ENCODE data around the gene SERPINA5. TPM values are rescaled to one million over a fixed set of nuclear protein-coding genes. Genes with fewer than 3 reads are reported as not detected.
A peak's percentile ranks its signal among the peaks of the same experiment; 100 is the strongest.

Gene SERPINA5
- total and polyA plus RNA-seq, 2 of the 13 experiments (the other 11 are each of a cell fraction or from before 2014, with no cell fraction given), result 449 to 498 TPM

GRCh38 chr14:94581127-94581999 lies at the start of gene SERPINA5 (continued):
- TF ChIP-seq PAWR (CRISPR knock-in tag; IDR thresholded peaks at IDR 0.05; ENCODE audit: borderline replicate concordance) (no peak), ZNF850 (CRISPR knock-in tag; conservative IDR thresholded peaks at IDR 0.05) (no peak), UBTF (CRISPR knock-in tag; IDR thresholded peaks at IDR 0.05) (no peak; the same call in 1 of the 2 replicates), EEA1 (CRISPR knock-in tag; IDR thresholded peaks at IDR 0.05; ENCODE audit: borderline replicate concordance) (no peak), HNF1B (CRISPR knock-in tag; IDR thresholded peaks at IDR 0.05) (no peak; the same call in none of the 2 replicates), ZNF468 (CRISPR knock-in tag; IDR thresholded peaks at IDR 0.05) (no peak), ZNF644 (CRISPR knock-in tag; IDR thresholded peaks at IDR 0.05; ENCODE audit: low read depth) (no peak), RBM39 (IDR thresholded peaks at IDR 0.05; ENCODE audit: low read depth, low read length, poor library complexity, severe bottlenecking) (no peak), ZBTB14 (CRISPR knock-in tag; IDR thresholded peaks at IDR 0.05) (no peak), ZNF274 (CRISPR knock-in tag; IDR thresholded peaks at IDR 0.05) (peak; percentile 90; the same call in 1 of the 2 replicates), KLF16 (CRISPR knock-in tag; IDR thresholded peaks at IDR 0.05) (peak in 1 of 2 experiments; percentile 26; a peak in 1 of 4 replicates), FOXC1 (CRISPR knock-in tag; IDR thresholded peaks at IDR 0.05; ENCODE audit: borderline replicate concordance) (no peak), TEAD3 (CRISPR knock-in tag; optimal IDR thresholded peaks at IDR 0.05; ENCODE audit: borderline replicate concordance) (peak; percentile 67), CAMTA2 (CRISPR knock-in tag; IDR thresholded peaks at IDR 0.05; ENCODE audit: borderline replicate concordance) (no peak), IRX3 (CRISPR knock-in tag; IDR thresholded peaks at IDR 0.05; ENCODE audit: borderline replicate concordance, low read depth) (peak; percentile 52; the same call in 1 of the 2 replicates), ZEB1 (IDR thresholded peaks at IDR 0.05; ENCODE audit: insufficient replicate concordance, low read depth) (peak; percentile 33), DPF2 (CRISPR knock-in tag; IDR thresholded peaks at IDR 0.05; ENCODE audit: borderline replicate concordance, low read depth) (no peak), SMAD3 (CRISPR knock-in tag; IDR thresholded peaks at IDR 0.05) (no peak), ATAD3A (CRISPR knock-in tag; IDR thresholded peaks at IDR 0.05) (no peak), TRIM22 (IDR thresholded peaks at IDR 0.05) (no peak), EHMT2 (IDR thresholded peaks at IDR 0.05; ENCODE audit: borderline replicate concordance, low read depth, low read length) (no peak), ZFAT (CRISPR knock-in tag; conservative IDR thresholded peaks at IDR 0.05) (no peak), FOXP1 (IDR thresholded peaks at IDR 0.05) (no peak), FOXP1 (CRISPR knock-in tag; IDR thresholded peaks at IDR 0.05) (no peak)
